ENCODE results near the gene ZNF362. TPM values are rescaled to one million over a fixed set of nuclear protein-coding genes. Genes with fewer than 3 reads are reported as not detected.

ZNF362 gene
- total RNA-seq, 4 donors from 2014 or later, result 8.2 to 16.6 (median 11.1) TPM

GRCh38 chr1:33255347-33256220, 708 bp upstream of the ZNF362 start:
- TF ChIP-seq CTCF (IDR thresholded peaks at IDR 0.05; ENCODE audit: low read depth), result no peak

DNA sequence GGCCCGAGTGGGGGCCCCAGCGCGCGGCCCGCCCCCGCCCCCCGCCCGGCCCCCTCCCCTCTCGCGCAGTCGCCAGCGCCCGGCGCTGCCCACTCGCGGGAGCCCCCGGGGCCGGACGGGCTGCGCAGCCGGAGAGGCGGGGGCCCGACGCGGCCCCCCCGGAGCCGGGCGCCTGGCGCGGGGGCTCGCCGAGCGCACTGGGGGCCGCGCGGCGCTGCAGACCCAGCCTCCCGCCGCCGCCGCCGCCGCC, 146 bp upstream of the ZNF362 start:
- TF ChIP-seq CTCF (IDR thresholded peaks at IDR 0.05; ENCODE audit: low read depth), result no peak

- no peak for TF ChIP-seq CTCF (IDR thresholded peaks at IDR 0.05; ENCODE audit: low read depth)
Observed at GRCh38 chr1:33257207-33257771, 997 bp downstream of the ZNF362 start.

GRCh38 chr1:33257772-33258712, 1.8 kb downstream of the ZNF362 start:
- no peak for TF ChIP-seq CTCF (IDR thresholded peaks at IDR 0.05; ENCODE audit: low read depth)

DNA sequence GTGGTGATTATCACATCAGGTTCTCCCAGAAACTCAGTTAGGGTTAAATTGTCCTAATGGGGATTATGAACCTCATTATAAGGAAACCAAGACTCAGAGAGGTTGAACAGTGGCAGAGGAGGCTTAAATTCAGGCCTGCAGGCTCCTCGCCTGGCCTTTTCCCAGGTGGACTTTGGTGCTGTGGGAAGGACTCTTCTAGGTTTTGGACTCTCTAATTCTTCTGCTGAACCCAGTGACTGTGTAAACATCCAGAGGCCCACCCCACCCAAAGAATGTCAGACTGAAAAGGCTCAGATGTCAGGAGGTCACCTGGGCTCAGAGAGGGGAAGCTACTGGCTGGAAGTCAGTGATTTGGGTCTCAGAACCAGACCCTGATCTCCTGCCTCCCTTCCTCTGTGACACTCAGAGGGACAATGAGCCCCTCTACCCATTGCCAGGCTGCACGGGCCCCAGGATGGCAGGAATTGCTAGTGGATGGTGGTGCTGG, 2.5 kb downstream of the ZNF362 start:
- TF ChIP-seq CTCF (IDR thresholded peaks at IDR 0.05; ENCODE audit: low read depth), result no peak

- no peak for TF ChIP-seq CTCF (IDR thresholded peaks at IDR 0.05; ENCODE audit: low read depth)
Observed at GRCh38 chr1:33259879-33260278, 3.6 kb downstream of the ZNF362 start.

DNA sequence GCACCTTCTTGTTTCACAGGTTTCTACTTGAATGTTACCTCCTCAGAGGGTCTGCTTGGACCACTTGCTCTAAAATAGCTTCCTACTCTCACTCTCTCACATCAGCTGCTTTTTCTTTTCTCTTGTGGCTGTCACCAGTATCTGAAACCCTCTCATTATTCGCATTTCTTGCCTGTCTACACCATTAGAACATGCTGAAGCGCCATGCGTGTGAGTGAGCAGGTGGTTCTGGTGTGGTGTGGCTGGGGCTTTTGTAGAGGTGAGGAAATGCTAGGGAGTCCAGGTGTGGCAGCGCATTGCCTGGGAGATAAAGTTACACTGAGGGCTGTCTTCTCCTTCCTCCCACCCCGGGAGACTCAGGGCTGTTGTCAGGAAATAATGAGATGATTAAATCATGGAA, 4.1 kb downstream of the ZNF362 start:
- no peak for TF ChIP-seq CTCF (IDR thresholded peaks at IDR 0.05; ENCODE audit: low read depth)

Data from subcutaneous adipose tissue (tissue), 4 donors.